Endothelial cell of umbilical vein (primary cell): ENCODE results near the gene KLC1.

Experiments used
- CTCF ChIP-seq, 2 donors: IDR thresholded peaks; 1 replicate in 1 of 2; 2 replicates in 1 of 2; pipeline ENCODE4 v1.5.1; 2011; ENCODE audit warnings: low read length in 2 of 2, mild to moderate bottlenecking in 2 of 2, moderate library complexity in 2 of 2, control low read depth in 1 of 2, inconsistent platforms in 1 of 2, low read depth in 1 of 2; ENCODE audit not compliant: insufficient read depth in 1 of 2; ENCODE audit errors: extremely low read depth in 1 of 2
- EZH2 ChIP-seq: IDR thresholded peaks from 2 replicates; pipeline ENCODE4 v1.6.1; 2012; ENCODE audit warnings: borderline replicate concordance, low read depth, mild to moderate bottlenecking, moderate library complexity, low read length, inconsistent platforms; ENCODE audit not compliant: severe bottlenecking
- GATA2 ChIP-seq: IDR thresholded peaks from 2 replicates; pipeline ENCODE4 v1.7.0; 2011; ENCODE audit warnings: low read depth, mild to moderate bottlenecking, moderate library complexity, mixed read lengths, low read length; ENCODE audit not compliant: insufficient read length, insufficient read depth
- POLR2A ChIP-seq: IDR thresholded peaks from 2 replicates; pipeline ENCODE4 v1.6.1; 2012; ENCODE audit warnings: low read depth, mild to moderate bottlenecking, control low read depth, low read length
- POLR2AphosphoS5 ChIP-seq: IDR thresholded peaks from 2 replicates; pipeline ENCODE4 v1.6.1; 2012; ENCODE audit warnings: low read depth, mild to moderate bottlenecking, control low read depth, low read length, moderate library complexity; ENCODE audit not compliant: insufficient read depth

GRCh38 chr14:103718572-103718971 is 89.6 kb downstream of the KLC1 start:
- TF ChIP-seq POLR2A, result no peak
- TF ChIP-seq CTCF (IDR thresholded peaks at IDR 0.05; ENCODE audit: extremely low read depth in 1 of 2, insufficient read depth in 1 of 2, low read depth in 1 of 2, low read length in 2 of 2), result no peak
- TF ChIP-seq POLR2AphosphoS5, result no peak
- TF ChIP-seq EZH2, result no peak
- no peak for TF ChIP-seq GATA2
